H9 (cell line): Measurements from ENCODE around the gene BRD1. TPM values are rescaled to one million over a fixed set of nuclear protein-coding genes. Genes with fewer than 3 reads are reported as not detected.

ENCODE experiments used
- DNase-seq: peaks from one replicate; pipeline ENCODE4 v3.0.0-alpha.2; 2017
- H2AFZ ChIP-seq: one replicate; pipeline ENCODE4 v1.6.1; 2013; ENCODE audit warnings: mild to moderate bottlenecking, low read length, control low read depth, moderate library complexity
- H2AK5ac ChIP-seq: 2 replicates; pipeline ENCODE4 v1.6.1; 2013; ENCODE audit warnings: low read length, control low read depth, mixed read lengths; ENCODE audit not compliant: insufficient read length
- H2BK120ac ChIP-seq: one replicate; pipeline ENCODE4 v1.6.1; 2013; ENCODE audit warnings: low read depth, mild to moderate bottlenecking, low read length, control low read depth, inconsistent platforms; ENCODE audit not compliant: poor library complexity, severe bottlenecking
- H2BK12ac ChIP-seq: 2 replicates; pipeline ENCODE4 v1.6.1; 2013; ENCODE audit warnings: low read length, control low read depth, mixed read lengths, low read depth; ENCODE audit not compliant: insufficient read length
- H2BK15ac ChIP-seq: 2 replicates; pipeline ENCODE4 v1.6.1; 2013; ENCODE audit warnings: low read depth, low read length, control low read depth
- H2BK20ac ChIP-seq: one replicate; pipeline ENCODE4 v1.6.1; 2013; ENCODE audit warnings: low read depth, mild to moderate bottlenecking, low read length, control low read depth, inconsistent platforms; ENCODE audit not compliant: poor library complexity, severe bottlenecking
- H2BK5ac ChIP-seq: 2 replicates; pipeline ENCODE4 v1.6.1; 2013; ENCODE audit warnings: low read length, control low read depth, mixed read lengths; ENCODE audit not compliant: insufficient read length
- H3K14ac ChIP-seq: 2 replicates; pipeline ENCODE4 v1.6.1; 2013; ENCODE audit warnings: low read length, control low read depth; ENCODE audit not compliant: insufficient read depth
- H3K18ac ChIP-seq: 2 replicates; pipeline ENCODE4 v1.6.1; 2013; ENCODE audit warnings: low read depth, mild to moderate bottlenecking, mixed read lengths, low read length, control low read depth; ENCODE audit not compliant: insufficient read length
- H3K23ac ChIP-seq: 2 replicates; pipeline ENCODE4 v1.6.1; 2013; ENCODE audit warnings: low read length, control low read depth, mixed read lengths, low read depth; ENCODE audit not compliant: insufficient read length
- H3K23me2 ChIP-seq: 2 replicates; pipeline ENCODE4 v1.6.1; 2013; ENCODE audit warnings: low read depth, mild to moderate bottlenecking, mixed read lengths, low read length, control low read depth; ENCODE audit not compliant: insufficient read length, poor library complexity, severe bottlenecking
- H3K27ac ChIP-seq: 2 replicates; pipeline ENCODE4 v1.5.1; 2013; ENCODE audit warnings: low read length, control low read depth, mixed read lengths, low read depth; ENCODE audit not compliant: insufficient read length
- H3K27me3 ChIP-seq: 2 replicates; pipeline ENCODE4 v1.6.1; 2013; ENCODE audit warnings: low read length, control low read depth, inconsistent platforms; ENCODE audit not compliant: insufficient read depth
- H3K4ac ChIP-seq: 2 replicates; pipeline ENCODE4 v1.6.1; 2013; ENCODE audit warnings: low read depth, mild to moderate bottlenecking, control low read depth, inconsistent platforms, low read length, moderate library complexity
- H3K4me1 ChIP-seq: 2 replicates; pipeline ENCODE4 v1.6.1; 2013; ENCODE audit warnings: low read length, control low read depth, inconsistent platforms; ENCODE audit not compliant: insufficient read depth
- H3K4me2 ChIP-seq: 2 replicates; pipeline ENCODE4 v1.6.1; 2013; ENCODE audit warnings: low read length, control low read depth, mixed read lengths; ENCODE audit not compliant: insufficient read length, insufficient read depth
- H3K56ac ChIP-seq: 2 replicates; pipeline ENCODE4 v1.6.1; 2013; ENCODE audit warnings: low read depth, mild to moderate bottlenecking, mixed read lengths, low read length, control low read depth; ENCODE audit not compliant: insufficient read length
- H3K79me1 ChIP-seq: 2 replicates; pipeline ENCODE4 v1.6.1; 2013; ENCODE audit warnings: low read depth, mild to moderate bottlenecking, moderate library complexity, low read length, control low read depth, inconsistent platforms; ENCODE audit not compliant: insufficient read depth, poor library complexity, severe bottlenecking
- H3K79me2 ChIP-seq: 2 replicates; pipeline ENCODE4 v1.6.1; 2013; ENCODE audit warnings: low read length, control low read depth, inconsistent platforms; ENCODE audit not compliant: insufficient read depth
- H3K9ac ChIP-seq: 2 replicates; pipeline ENCODE4 v1.6.1; 2013; ENCODE audit warnings: low read length, control low read depth, mixed read lengths; ENCODE audit not compliant: insufficient read length; ENCODE audit errors: extremely low read depth
- H3K9me3 ChIP-seq: one replicate; pipeline ENCODE4 v1.6.1; 2013; ENCODE audit warnings: low read depth, low read length, inconsistent platforms; ENCODE audit not compliant: control insufficient read depth
- H3T11ph ChIP-seq: one replicate; pipeline ENCODE4 v1.6.1; 2013; ENCODE audit warnings: mild to moderate bottlenecking, low read length, control low read depth, inconsistent platforms
- H4K20me1 ChIP-seq: one replicate; pipeline ENCODE4 v1.6.1; 2013; ENCODE audit not compliant: control insufficient read depth, insufficient read length, insufficient read depth
- H4K5ac ChIP-seq: 2 replicates; pipeline ENCODE4 v1.6.1; 2013; ENCODE audit warnings: low read depth, mild to moderate bottlenecking, mixed read lengths, low read length, control low read depth; ENCODE audit not compliant: insufficient read length
- H4K8ac ChIP-seq: replicated peaks from 2 replicates; pipeline ENCODE4 v1.6.1; 2013; ENCODE audit warnings: low read length, control low read depth, mixed read lengths, low read depth; ENCODE audit not compliant: insufficient read length
- H4K91ac ChIP-seq: 2 replicates; pipeline ENCODE4 v1.6.1; 2013; ENCODE audit warnings: low read depth, mild to moderate bottlenecking, moderate library complexity, mixed read lengths, low read length, control low read depth; ENCODE audit not compliant: insufficient read length
- H3K27ac Mint-ChIP-seq, 3 experiments: 2 replicates in 2 of 3; 3 replicates in 1 of 3; pipeline ENCODE4 v1.8.0; 2020 to 2021; ENCODE audit warnings: mixed read lengths in 3 of 3, mild to moderate bottlenecking in 1 of 3, moderate library complexity in 1 of 3
- H3K27me3 Mint-ChIP-seq: 2 replicates; pipeline ENCODE4 v1.8.0; 2021; ENCODE audit warnings: low read depth, mild to moderate bottlenecking, moderate library complexity, mixed read lengths
- H3K36me3 Mint-ChIP-seq, 3 experiments: 2 replicates in 2 of 3; 3 replicates in 1 of 3; pipeline ENCODE4 v1.8.0; 2020 to 2021; ENCODE audit warnings: low read depth in 3 of 3, mixed read lengths in 3 of 3; ENCODE audit not compliant: insufficient read depth in 1 of 3
- H3K4me1 Mint-ChIP-seq, 2 experiments: 2 replicates each; pipeline ENCODE4 v1.8.0; 2020; ENCODE audit warnings: mixed read lengths in 2 of 2
- H3K4me3 Mint-ChIP-seq, 2 experiments: 2 replicates in 1 of 2; 3 replicates in 1 of 2; pipeline ENCODE4 v1.8.0; 2020 to 2021; ENCODE audit warnings: mild to moderate bottlenecking in 2 of 2, mixed read lengths in 2 of 2, moderate library complexity in 1 of 2
- H3K9me3 Mint-ChIP-seq, 2 experiments: 2 replicates in 1 of 2; 3 replicates in 1 of 2; pipeline ENCODE4 v1.8.0; 2020; ENCODE audit warnings: mild to moderate bottlenecking in 2 of 2, mixed read lengths in 2 of 2, moderate library complexity in 1 of 2
- CTCF ChIP-seq: fragments of 200-600 bp; sonication (generic); conservative IDR thresholded peaks from 3 replicates; pipeline ENCODE4 v1.8.0; 2021; ENCODE audit warnings: antibody characterized with exemption, mild to moderate bottlenecking
- whole genome bisulfite sequencing: extraction: QIAGEN DNeasy Blood & Tissue Kit; methylation state at CpG from one replicate; pipeline ENCODE4 v1.1.7; 2013; ENCODE audit warnings: missing lambda C conversion rate, low lambda C conversion rate, mixed read lengths; ENCODE audit not compliant: insufficient read length; ENCODE audit errors: extremely low coverage; 5-methylcytosine and 5-hydroxymethylcytosine counted together
- total RNA-seq: library from RNA; stranded (reverse); gene quantifications from 2 replicates; pipeline ENCODE4 v1.2.1, GENCODE V29; 2021

The BRD1 gene
- total RNA-seq, 1 experiment from 2014 or later: 51.3 TPM

- Histone ChIP-seq H3K18ac (no peak overlapping the region), H2BK120ac (no peak overlapping the region), H2AK5ac (no peak overlapping the region), H2BK15ac (no peak overlapping the region), H4K91ac (no peak overlapping the region), H2BK5ac (no peak overlapping the region), H4K5ac (no peak overlapping the region), H3K56ac (no peak overlapping the region), H3K79me2 (peaks cover 14% of the 10 kb centered on the region; the same call in 1 of the 2 replicates), H3K9me3 (no peaks in the 10 kb centered on the region), H3K27ac (no peak overlapping the region), H3K9ac (no peak overlapping the region), H4K8ac (no peak overlapping the region), H3T11ph (no peak overlapping the region), H3K23ac (no peak overlapping the region), H2BK20ac (no peak overlapping the region), H2BK12ac (no peak overlapping the region), H3K79me1 (peaks cover 23% of the 10 kb centered on the region), H4K20me1 (no peaks in the 10 kb centered on the region), H3K14ac (no peak overlapping the region; the same call in 1 of the 2 replicates), H2AFZ (no peak overlapping the region), H3K4ac (no peak overlapping the region), H3K23me2 (no peaks in the 10 kb centered on the region), H3K27me3 (no peaks in the 10 kb centered on the region), H3K4me1 (no peaks in the 10 kb centered on the region), H3K4me2 (no peak overlapping the region)
- Mint-ChIP-seq H3K4me3 (no peak overlapping the region), H3K36me3 (peaks cover 32 to 77% (median 63%) of the 10 kb centered on the region in 3 experiments), H3K27me3 (no peaks in the 10 kb centered on the region), H3K27ac (no peak overlapping the region; a peak in 1 of 7 replicates), H3K4me1 (peaks cover 2 to 5% of the 10 kb centered on the region in 2 experiments; a peak in 2 of 4 replicates), H3K9me3 (no peaks in the 10 kb centered on the region)
- TF ChIP-seq CTCF: no peak
- DNase-seq: no peak
- no CpG with 5 or more reads among the region's 18 CpGs for WGBS
Observed at GRCh38 chr22:49799431-49800075, 28.1 kb downstream of the BRD1 start.
